ENCODE results near the gene METRN. TPM values are rescaled to one million over a fixed set of nuclear protein-coding genes. Genes with fewer than 3 reads are reported as not detected.

The METRN gene
- total and polyA plus RNA-seq, 12 donors, result 51.4 to 103 (median 60.5) TPM

- Histone ChIP-seq H3K4me1 (peaks cover 6 to 23% (median 17%) of the 10 kb centered on the region in 9 donors), H3K4me3 (peak within 1 kb of the TSS; percentile 84 to 100 (median 96)), H3K9me3 (no peaks in the 10 kb centered on the region), H3K27ac (peak within 1 kb of the TSS; percentile 81 to 98 (median 91)), H3K36me3 (peaks cover 0 to 40% (median 30%) of the 10 kb centered on the region in 9 donors), H3K27me3 (no peaks in the 10 kb centered on the region)
- DNase-seq (peak; percentile 93 to 94), ATAC-seq (peak; percentile 87 to 95 (median 92))
- 1% methylated on average over 61 to 78 of the region's 78 CpGs for WGBS, 2 donors
- intact Hi-C loops (cut with DNase I), result loop anchor here in 2 of 10 donors (10.0 kb wide), 1 partner anchor 83 kb away; no protein-coding TSS in a partner anchor
- peak; percentile 81 to 98 (median 93) for TF ChIP-seq CTCF (IDR thresholded peaks at IDR 0.05)
These were observed 47.0 kb upstream of the METRN start, which contains the start of gene RHOT2 for GRCh38 chr16:667780-668518. Gene RHOT2, plus strand, starts transcription at chr16:668132. Its CDS starts 68 bp downstream, at chr16:668200.

- WGBS, 2 donors, result 6% methylated on average over 46 to 50 of the region's 50 CpGs
- peak in 4 of 8 donors; percentile 1 to 16 (median 4) for ATAC-seq
- DNase-seq, result no peak
- Histone ChIP-seq H3K27me3 (no peaks in the 10 kb centered on the region), H3K4me3 (peak overlapping the region; percentile 84 to 100 (median 96)), H3K27ac (peak overlapping the region; percentile 81 to 98 (median 91)), H3K4me1 (peaks cover 6 to 23% (median 17%) of the 10 kb centered on the region in 9 donors), H3K9me3 (no peaks in the 10 kb centered on the region), H3K36me3 (peaks cover 0 to 47% (median 35%) of the 10 kb centered on the region in 9 donors)
- intact Hi-C loops (cut with DNase I), result loop anchor here in 2 of 10 donors (10.0 kb wide), 1 partner anchor 84 kb away; no protein-coding TSS in a partner anchor
- TF ChIP-seq CTCF (IDR thresholded peaks at IDR 0.05), result no peak
These were observed 46.3 kb upstream of the METRN start for GRCh38 chr16:668519-669171.

GRCh38 chr16:669666-670065 lies 45.3 kb upstream of the METRN start:
- WGBS, 2 donors, result 92 to 97% methylated on average over 13 of the region's 13 CpGs
- no peak for TF ChIP-seq CTCF (IDR thresholded peaks at IDR 0.05)
- Histone ChIP-seq H3K4me3 (peak overlapping the region in 1 of 10 donors; percentile 98), H3K27me3 (no peaks in the 10 kb centered on the region), H3K27ac (no peak overlapping the region), H3K4me1 (peaks cover 6 to 30% (median 21%) of the 10 kb centered on the region in 9 donors), H3K9me3 (no peaks in the 10 kb centered on the region), H3K36me3 (peaks cover 0 to 51% (median 35%) of the 10 kb centered on the region in 9 donors)
- ATAC-seq, result no peak
- DNase-seq, result no peak
- intact Hi-C loops (cut with DNase I), result loop anchor here in 2 of 10 donors (10.0 kb wide), 1 partner anchor 85 kb away; no protein-coding TSS in a partner anchor
